ENCODE results near the gene PCSK7.

- TF ChIP-seq CTCF (tag by site-specific recombination; IDR thresholded peaks at IDR 0.05) (no peak), GLIS1 (tag by site-specific recombination; IDR thresholded peaks at IDR 0.05) (no peak), ZFP3 (tag by site-specific recombination; IDR thresholded peaks at IDR 0.05; ENCODE audit: low read depth) (no peak), ZNF132 (tag by site-specific recombination; IDR thresholded peaks at IDR 0.05; ENCODE audit: borderline replicate concordance) (no peak), ZNF23 (tag by site-specific recombination; IDR thresholded peaks at IDR 0.05; ENCODE audit: borderline replicate concordance) (no peak), KLF7 (tag by site-specific recombination; IDR thresholded peaks at IDR 0.05; ENCODE audit: borderline replicate concordance) (no peak), ZNF274 (IDR thresholded peaks at IDR 0.05; ENCODE audit: low read length) (no peak), ZNF274 (tag by site-specific recombination; IDR thresholded peaks at IDR 0.05; ENCODE audit: borderline replicate concordance) (no peak), ZNF10 (tag by site-specific recombination; IDR thresholded peaks at IDR 0.05) (no peak), ZNF449 (tag by site-specific recombination; IDR thresholded peaks at IDR 0.05) (no peak), ZNF202 (tag by site-specific recombination; IDR thresholded peaks at IDR 0.05; ENCODE audit: borderline replicate concordance) (no peak), PBX3 (CRISPR knock-in tag; IDR thresholded peaks at IDR 0.05) (no peak), ZNF423 (tag by site-specific recombination; IDR thresholded peaks at IDR 0.05) (no peak), ZNF501 (tag by site-specific recombination; IDR thresholded peaks at IDR 0.05) (no peak), ELK4 (IDR thresholded peaks at IDR 0.05; ENCODE audit: borderline replicate concordance, low read depth, low read length) (no peak)
Measured at GRCh38 chr11:117180020-117180419, 51.9 kb downstream of the PCSK7 start.

All from HEK293 (cell line).